H1 (cell line): ENCODE results near the gene BOD1L2. TPM values are rescaled to one million over a fixed set of nuclear protein-coding genes. Genes with fewer than 3 reads are reported as not detected.

Source experiments
- CTCF ChIA-PET: fragments of 300-600 bp; sonication (Branson Sonifier 250); formaldehyde crosslinking; loops from one replicate; lab custom pipeline; 2021; ENCODE audit not compliant: partially characterized antibody; lab: Charles Lee
- POLR2A ChIA-PET: fragments of 300-600 bp; sonication (Branson Sonifier 250); formaldehyde crosslinking; loops from one replicate; lab custom pipeline; 2021; ENCODE audit warnings: inconsistent platforms; ENCODE audit not compliant: partially characterized antibody; lab: Charles Lee
- DNase-seq, 2 experiments: peaks; one replicate each; pipeline versions ENCODE4 v3.0.0 to v3.0.0-alpha.2; 2010 to 2022; ENCODE audit warnings: low spot score in 2 of 2, low read depth in 1 of 2, mixed read lengths in 1 of 2
- FAIRE-seq: peaks from 2 replicates; lab custom pipeline; 2011; peaks lifted over from hg19 to GRCh38; lab: Jason Lieb, UNC
- H2AFZ ChIP-seq: 2 replicates; pipeline ENCODE4 v1.8.1; 2012; ENCODE audit warnings: low read length, inconsistent platforms
- H2AK5ac ChIP-seq: 2 replicates; pipeline ENCODE4 v1.6.1; 2013; ENCODE audit warnings: low read depth, low read length
- H2BK120ac ChIP-seq: replicated peaks from 2 replicates; pipeline ENCODE3; 2013; ENCODE audit warnings: low read depth, low read length, inconsistent platforms
- H2BK12ac ChIP-seq: 2 replicates; pipeline ENCODE4 v1.6.1; 2013; ENCODE audit warnings: low read depth, low read length
- H2BK15ac ChIP-seq: 2 replicates; pipeline ENCODE4 v1.6.1; 2013; ENCODE audit warnings: low read length
- H2BK20ac ChIP-seq: 2 replicates; pipeline ENCODE4 v1.6.1; 2013; ENCODE audit warnings: low read length
- H2BK5ac ChIP-seq: 2 replicates; pipeline ENCODE4 v1.6.1; 2013; ENCODE audit warnings: low read depth, low read length
- H3K14ac ChIP-seq: 2 replicates; pipeline ENCODE4 v1.6.1; 2013; ENCODE audit warnings: inconsistent platforms; ENCODE audit not compliant: insufficient read length
- H3K18ac ChIP-seq: 2 replicates; pipeline ENCODE4 v1.6.1; 2013; ENCODE audit warnings: low read length; ENCODE audit errors: extremely low read depth
- H3K23ac ChIP-seq: 2 replicates; pipeline ENCODE4 v1.6.1; 2013; ENCODE audit warnings: inconsistent platforms; ENCODE audit not compliant: insufficient read length
- H3K23me2 ChIP-seq: 2 replicates; pipeline ENCODE4 v1.6.1; 2013; ENCODE audit warnings: low read depth, low read length
- H3K27ac ChIP-seq: 2 replicates; pipeline ENCODE4 v1.6.1; 2011; ENCODE audit warnings: low read depth, low read length, inconsistent platforms
- H3K27me3 ChIP-seq, 4 experiments: replicated peaks in 1 of 4; 1 replicate in 1 of 4; 2 replicates in 3 of 4; pipeline versions ENCODE4 v1.6.1 to v1.8.1; 2011 to 2013; ENCODE audit warnings: low read length in 3 of 4, mild to moderate bottlenecking in 3 of 4, inconsistent platforms in 2 of 4, mixed read lengths in 2 of 4, moderate library complexity in 1 of 4; ENCODE audit not compliant: control insufficient read depth in 3 of 4, insufficient read depth in 3 of 4; ENCODE audit errors: extremely low read depth in 1 of 4
- H3K36me3 ChIP-seq, 4 experiments: 2 replicates each; pipeline versions ENCODE4 v1.6.1 to v1.8.1; 2011 to 2013; ENCODE audit warnings: mild to moderate bottlenecking in 4 of 4, low read length in 3 of 4, moderate library complexity in 2 of 4, control low read depth in 1 of 4, inconsistent platforms in 1 of 4; ENCODE audit not compliant: insufficient read depth in 4 of 4, control insufficient read depth in 2 of 4
- H3K4ac ChIP-seq: replicated peaks from 2 replicates; pipeline ENCODE3; 2013; ENCODE audit warnings: low read length, low read depth, mixed read lengths, inconsistent platforms; ENCODE audit not compliant: insufficient read length
- H3K4me1 ChIP-seq, 4 experiments: replicated peaks in 1 of 4; 1 replicate in 1 of 4; 2 replicates in 3 of 4; pipeline versions ENCODE4 v1.6.1 to v1.8.1; 2011 to 2013; ENCODE audit warnings: low read length in 3 of 4, inconsistent platforms in 2 of 4, mixed read lengths in 1 of 4; ENCODE audit not compliant: insufficient read depth in 4 of 4, control insufficient read depth in 3 of 4
- H3K4me2 ChIP-seq, 2 experiments: 2 replicates each; pipeline versions ENCODE4 v1.6.1 to v1.8.1; 2011 to 2013; ENCODE audit warnings: low read depth in 2 of 2, low read length in 2 of 2, control low read depth in 1 of 2, inconsistent platforms in 1 of 2, mild to moderate bottlenecking in 1 of 2; ENCODE audit not compliant: insufficient read depth in 1 of 2
- H3K4me3 ChIP-seq, 4 experiments: fragments of 200-600, 300-600 bp in 1 of 4; sonication (generic), shearing (Covaris generic), sonication (Bioruptor Twin) in 1 of 4; 2 replicates each; pipeline versions ENCODE4 v1.5.1 to v1.8.1; 2011 to 2016; ENCODE audit warnings: low read length in 4 of 4, low read depth in 3 of 4, control low read depth in 2 of 4, inconsistent platforms in 2 of 4, mild to moderate bottlenecking in 2 of 4, mixed read lengths in 1 of 4, moderate library complexity in 1 of 4; ENCODE audit not compliant: insufficient read depth in 2 of 4; ENCODE audit errors: extremely low read depth in 1 of 4
- H3K56ac ChIP-seq: replicated peaks from 2 replicates; pipeline ENCODE3; 2013; ENCODE audit warnings: low read depth, mild to moderate bottlenecking, mixed read lengths, low read length, inconsistent platforms; ENCODE audit not compliant: insufficient read length
- H3K79me1 ChIP-seq: 2 replicates; pipeline ENCODE4 v1.6.1; 2013; ENCODE audit warnings: low read depth, low read length, control low read depth
- H3K79me2 ChIP-seq, 2 experiments: 2 replicates each; pipeline versions ENCODE4 v1.6.1 to v1.8.1; 2012 to 2013; ENCODE audit warnings: low read length in 2 of 2, mild to moderate bottlenecking in 2 of 2, inconsistent platforms in 1 of 2; ENCODE audit not compliant: insufficient read depth in 2 of 2, control insufficient read depth in 1 of 2
- H3K9ac ChIP-seq, 4 experiments: replicated peaks in 1 of 4; 1 replicate in 1 of 4; 2 replicates in 3 of 4; pipeline versions ENCODE4 v1.6.1 to v1.8.1; 2011 to 2013; ENCODE audit warnings: low read depth in 3 of 4, low read length in 3 of 4, control low read depth in 2 of 4, mild to moderate bottlenecking in 2 of 4, moderate library complexity in 2 of 4, inconsistent platforms in 1 of 4; ENCODE audit errors: extremely low read depth in 1 of 4
- H3K9me3 ChIP-seq, 2 experiments: 2 replicates each; pipeline versions ENCODE4 v1.6.1 to v1.8.1; 2012 to 2013; ENCODE audit warnings: mild to moderate bottlenecking in 2 of 2, moderate library complexity in 2 of 2, control low read depth in 1 of 2, inconsistent platforms in 1 of 2, low read depth in 1 of 2, low read length in 1 of 2, mixed read lengths in 1 of 2; ENCODE audit not compliant: insufficient read depth in 2 of 2
- H4K20me1 ChIP-seq, 2 experiments: replicated peaks in 1 of 2; 2 replicates each; pipeline versions ENCODE3 to v1.8.1; 2011 to 2013; ENCODE audit warnings: inconsistent platforms in 2 of 2, low read length in 2 of 2, mild to moderate bottlenecking in 1 of 2; ENCODE audit not compliant: insufficient read depth in 2 of 2, control insufficient read depth in 1 of 2
- H4K5ac ChIP-seq: 2 replicates; pipeline ENCODE4 v1.6.1; 2013; ENCODE audit warnings: low read length, low read depth, mixed read lengths, inconsistent platforms; ENCODE audit not compliant: insufficient read length
- H4K8ac ChIP-seq: 2 replicates; pipeline ENCODE4 v1.8.0; 2013; ENCODE audit warnings: mild to moderate bottlenecking, moderate library complexity, low read length, inconsistent platforms; ENCODE audit not compliant: insufficient read depth; ENCODE audit errors: extremely low read depth
- H4K91ac ChIP-seq: replicated peaks from 2 replicates; pipeline ENCODE3; 2013; ENCODE audit warnings: low read length, mixed read lengths, inconsistent platforms; ENCODE audit not compliant: insufficient read length
- SP1 ChIP-seq: IDR thresholded peaks from 2 replicates; pipeline ENCODE4 v1.6.1; 2011; ENCODE audit warnings: low read depth, low read length
- ZNF274 ChIP-seq: IDR thresholded peaks from 2 replicates; pipeline ENCODE4 v1.7.0; 2012; ENCODE audit warnings: low read length, borderline replicate concordance; ENCODE audit errors: extremely low read depth
- WGBS, 2 experiments: shearing (Covaris generic) in 1 of 2; methylation state at CpG; one replicate each; pipeline versions ENCODE4 v1.1.6 to v1.1.7; 2013 to 2015; ENCODE audit warnings: low lambda C conversion rate in 2 of 2, mixed read lengths in 2 of 2, inconsistent platforms in 1 of 2, low coverage in 1 of 2, missing lambda C conversion rate in 1 of 2; ENCODE audit not compliant: insufficient replicate concordance in 2 of 2, insufficient coverage in 1 of 2, insufficient read length in 1 of 2; ENCODE audit errors: extremely low coverage in 1 of 2, missing lambda C conversion rate in 1 of 2; 5-methylcytosine and 5-hydroxymethylcytosine counted together
- polyA plus RNA-seq, 7 experiments: library from polyadenylated mRNA; depleted of rRNA in 3 of 7; stranded (reverse) in 5 of 7; unstranded in 2 of 7; fragments of >200 nt in 5 of 7; fragments of 200-250 nt in 2 of 7; gene quantifications; 1 replicate in 5 of 7; 2 replicates in 1 of 7; 4 replicates in 1 of 7; pipeline versions ENCODE4 v1.2.1 to v1.2.3, GENCODE V29; 2011 to 2013; ENCODE audit warnings: missing spikeins in 2 of 7, mixed read lengths in 2 of 7
- total RNA-seq: library from RNA; stranded (reverse); fragmentation: NEBNext Ultra II Directional; extraction: Animal tissue kit (Norgen Biotek cat#: 25700); gene quantifications from 2 replicates; pipeline ENCODE4 v1.2.1, GENCODE V29; 2021

Gene BOD1L2
- total and polyA plus RNA-seq, 2 of the 8 experiments (the other 6 are each of a cell fraction or from before 2014, with no cell fraction given), result not detected

- no peak for DNase-seq
- H2BK20ac ChIP-seq, result no peak overlapping the region
- 28% methylated on average over 6 of the region's 6 CpGs; no CpG with 5 or more reads in 1 of the 2 experiments for WGBS, 2 experiments
- no peaks in the 10 kb centered on the region for H3K79me2 ChIP-seq
- H3K23ac ChIP-seq, result no peak overlapping the region
- H3K14ac ChIP-seq, result no peak overlapping the region
- H2AFZ ChIP-seq, result peak overlapping the region; percentile 28; the same call in 1 of the 2 replicates
- peak overlapping the region; percentile 11; the same call in 1 of the 2 replicates for H2BK12ac ChIP-seq
- TF ChIP-seq SP1, result 0 out of 2 replicates have a peak, but pooled peaks have one; percentile 24
- TF ChIP-seq ZNF274, result no peak
- TF ChIP-seq, all 59 proteins: peak for 1
- Histone ChIP-seq H4K91ac (no peak overlapping the region), H2BK5ac (0 out of 2 replicates have a peak overlapping the region, but pooled peaks have one; percentile 35), H2BK15ac (no peak overlapping the region), H4K8ac (no peak overlapping the region), H4K5ac (no peak overlapping the region), H3K18ac (no peak overlapping the region), H3K9me3 (no peaks in the 10 kb centered on the region), H2BK120ac (no peak overlapping the region), H3K4ac (no peak overlapping the region), H2AK5ac (no peak overlapping the region), H3K27me3 (no peaks in the 10 kb centered on the region; a peak in 1 of 7 replicates), H4K20me1 (no peaks in the 10 kb centered on the region), H3K4me2 (peak overlapping the region; percentile 40 to 87), H3K27ac (no peak overlapping the region), H3K9ac (no peak overlapping the region), H3K23me2 (peaks cover 4% of the 10 kb centered on the region), H3K4me3 (peak overlapping the region in 1 of 4 experiments; percentile 8; a peak in 3 of 8 replicates), H3K56ac (no peak overlapping the region), H3K79me1 (no peaks in the 10 kb centered on the region), H3K36me3 (no peaks in the 10 kb centered on the region), H3K4me1 (peaks cover 4 to 14% (median 5%) of the 10 kb centered on the region in 4 experiments; a peak in 4 of 7 replicates)
- POLR2A ChIA-PET, result interaction anchor here (1.0 kb wide), 1 partner anchor 11 kb away, joined by 3 read pairs; no protein-coding TSS in a partner anchor
- peak; percentile 28 for FAIRE-seq
- CTCF ChIA-PET, result interaction anchor here (0.8 to 3.0 kb wide), 7 partner anchors 9 to 333 kb away, joined by 3 to 22 read pairs (median 4); no protein-coding TSS in a partner anchor
These were observed 23.9 kb upstream of the BOD1L2 start for GRCh38 chr18:57122936-57123510.
